Activated CD8-positive, alpha-beta T cell treated with anti-CD3 and anti-CD28 coated beads for 36 hours (primary cell): ENCODE results near the gene BMF. TPM values are rescaled to one million over a fixed set of nuclear protein-coding genes. Genes with fewer than 3 reads are reported as not detected.
A peak's percentile ranks its signal among the peaks of the same experiment; 100 is the strongest.

ENCODE experiments used
- ATAC-seq: fragments of 200-7000 bp; cut with Tn5 transposase; one replicate; pipeline ENCODE4 v1.10.0; 2021; ENCODE audit warnings: mild to moderate bottlenecking, moderate library complexity
- CTCF ChIA-PET: fragments of 350-600 bp; sonication (Branson Sonifier 250); formaldehyde crosslinking; loops from one replicate; lab custom pipeline; 2021; ENCODE audit warnings: antibody characterized with exemption; lab: Charles Lee
- POLR2A ChIA-PET: fragments of 350-600 bp; sonication (Branson Sonifier 250); formaldehyde crosslinking; loops from one replicate; lab custom pipeline; 2021; ENCODE audit warnings: antibody characterized with exemption; lab: Charles Lee
- DNase-seq: peaks from one replicate; pipeline ENCODE4 v3.0.0-alpha.2; 2020
- H3K27ac Mint-ChIP-seq: one replicate; pipeline ENCODE4 v1.8.0; 2021; ENCODE audit warnings: mild to moderate bottlenecking, mixed read lengths
- H3K27me3 Mint-ChIP-seq: one replicate; pipeline ENCODE4 v1.8.0; 2021; ENCODE audit warnings: mixed read lengths
- H3K36me3 Mint-ChIP-seq: one replicate; pipeline ENCODE4 v1.8.0; 2021; ENCODE audit warnings: low read depth, mixed read lengths
- H3K4me1 Mint-ChIP-seq: one replicate; pipeline ENCODE4 v1.8.0; 2021; ENCODE audit warnings: low read depth, mixed read lengths
- H3K4me3 Mint-ChIP-seq: one replicate; pipeline ENCODE4 v1.8.0; 2021; ENCODE audit warnings: mild to moderate bottlenecking, moderate library complexity, mixed read lengths
- H3K9me3 Mint-ChIP-seq: one replicate; pipeline ENCODE4 v1.8.0; 2021; ENCODE audit warnings: mixed read lengths
- CTCF ChIP-seq: fragments of 200-600 bp; IDR thresholded peaks from one replicate; pipeline ENCODE4 v1.8.0; 2022; ENCODE audit warnings: antibody characterized with exemption, mild to moderate bottlenecking
- intact Hi-C: fragments of 100-400 bp; cut with micrococcal nuclease; formaldehyde crosslinking; loops from one replicate; pipeline ENCODE4 v1.10.0; 2022
- total RNA-seq, 2 experiments: library from RNA; stranded (reverse); gene quantifications; one replicate each; pipeline ENCODE4 v1.2.3, GENCODE V29; 2021

The BMF gene
- total RNA-seq, 2 experiments from 2014 or later: 4.2 to 4.3 TPM

DNA sequence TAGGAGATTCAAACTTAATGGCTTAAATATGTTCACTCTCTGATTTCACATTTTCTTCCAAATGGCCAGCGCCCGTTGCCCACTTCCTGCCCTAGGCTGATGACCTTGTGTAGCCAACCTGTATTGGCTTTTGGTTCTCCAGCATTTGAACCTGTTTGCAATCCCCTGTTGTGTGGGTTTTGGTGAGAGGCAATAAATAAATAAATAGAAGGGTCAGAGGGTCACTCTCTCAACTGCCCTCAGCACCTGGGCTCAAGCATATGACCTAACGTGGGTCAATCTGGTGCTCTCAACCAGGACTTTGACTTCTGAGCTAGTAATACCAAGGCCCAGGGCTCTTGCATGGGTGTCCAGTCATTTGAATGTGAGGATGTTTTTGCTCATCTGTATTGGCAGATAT, 67.9 kb downstream of the BMF start:
- peaks cover 65% of the 10 kb centered on the region for H3K4me1 Mint-ChIP-seq

GRCh38 chr15:40040293-40040635, 68.4 kb downstream of the BMF start:
- DNase-seq (no peak), ATAC-seq (no peak)
- Mint-ChIP-seq H3K4me1 (peaks cover 63% of the 10 kb centered on the region), H3K27me3 (no peaks in the 10 kb centered on the region), H3K4me3 (peak overlapping the region; percentile 99), H3K9me3 (no peaks in the 10 kb centered on the region), H3K27ac (peak overlapping the region; percentile 75), H3K36me3 (peaks cover 32% of the 10 kb centered on the region)
- TF ChIP-seq CTCF: no peak
- ChIA-PET CTCF (interaction anchor here (0.8 to 8.2 kb wide), 13 partner anchors 9 to 355 kb away, joined by 3 to 68 read pairs (median 3); partner anchors contain the start of gene ANKRD63), POLR2A (interaction anchor here (0.8 to 2.8 kb wide), 9 partner anchors 8 to 273 kb away, joined by 3 to 9 read pairs (median 4); partner anchors contain the start of gene BUB1B)
- intact Hi-C loops: no loop called here

More for the DNA sequence above, 67.9 kb downstream of the BMF start:
- intact Hi-C loops: no loop called here
- H3K27me3 Mint-ChIP-seq: no peaks in the 10 kb centered on the region
- H3K36me3 Mint-ChIP-seq: peaks cover 30% of the 10 kb centered on the region
- H3K9me3 Mint-ChIP-seq: no peaks in the 10 kb centered on the region
- H3K4me3 Mint-ChIP-seq: peak overlapping the region; percentile 99
- DNase-seq: no peak
- H3K27ac Mint-ChIP-seq: no peak overlapping the region
- ChIA-PET CTCF (interaction anchor here (0.8 to 8.2 kb wide), 8 partner anchors 22 to 355 kb away, joined by 3 to 68 read pairs (median 4); no protein-coding TSS in a partner anchor), POLR2A (interaction anchor here (1.0 to 1.7 kb wide), 4 partner anchors 7 to 231 kb away, joined by 3 to 9 read pairs (median 4); no protein-coding TSS in a partner anchor)
- TF ChIP-seq CTCF: no peak
- no peak for ATAC-seq

- ATAC-seq (peak; percentile 95), DNase-seq (peak; percentile 97)
- TF ChIP-seq CTCF: no peak
- CTCF ChIA-PET: interaction anchor here (0.7 to 8.2 kb wide), 15 partner anchors 9 to 254 kb away, joined by 3 to 68 read pairs (median 4); partner anchors contain the start of genes ANKRD63 and GPR176
- peak within 1 kb of the TSS; percentile 99 for H3K4me3 Mint-ChIP-seq
- H3K27ac Mint-ChIP-seq: peak within 1 kb of the TSS; percentile 94
- intact Hi-C loops: loop anchor here (10.0 kb wide), 1 partner anchor 254 kb away; the partner anchor contains the start of gene FSIP1
- peaks cover 41% of the 10 kb centered on the region for H3K36me3 Mint-ChIP-seq
- no peaks in the 10 kb centered on the region for H3K9me3 Mint-ChIP-seq
- H3K27me3 Mint-ChIP-seq: no peaks in the 10 kb centered on the region
- H3K4me1 Mint-ChIP-seq: peaks cover 54% of the 10 kb centered on the region
- POLR2A ChIA-PET: interaction anchor here (0.8 to 2.8 kb wide), 10 partner anchors 9 to 275 kb away, joined by 3 to 9 read pairs (median 4); partner anchors contain the start of gene BUB1B
Measured at GRCh38 chr15:40038638-40039543, 69.8 kb downstream of the BMF start, which contains the start of gene SRP14. TSS of gene SRP14 (minus strand) at chr15:40039181. CDS start at chr15:40039116, 65 bp downstream.

GRCh38 chr15:40038275-40038637, 70.4 kb downstream of the BMF start:
- CTCF ChIA-PET: interaction anchor here (0.7 to 8.2 kb wide), 6 partner anchors 10 to 254 kb away, joined by 3 to 68 read pairs (median 8); no protein-coding TSS in a partner anchor
- no peak for TF ChIP-seq CTCF
- Mint-ChIP-seq H3K27me3 (no peaks in the 10 kb centered on the region), H3K27ac (peak overlapping the region; percentile 94), H3K4me3 (peak overlapping the region; percentile 99), H3K9me3 (no peaks in the 10 kb centered on the region), H3K36me3 (peaks cover 41% of the 10 kb centered on the region), H3K4me1 (peaks cover 52% of the 10 kb centered on the region)
- POLR2A ChIA-PET: interaction anchor here (0.8 to 2.8 kb wide), 4 partner anchors 9 to 236 kb away, joined by 3 to 9 read pairs (median 4); no protein-coding TSS in a partner anchor
- ATAC-seq: no peak
- DNase-seq: peak; percentile 35
- intact Hi-C loops: loop anchor here (10.0 kb wide), 1 partner anchor 253 kb away; the partner anchor contains the start of gene FSIP1

Other genes with a start within 250 kb of the BMF start
- gene GPR176, start 188.6 kb downstream of the BMF start, total RNA-seq: under 1 TPM; 0.13 to 0.16 TPM
- 10 to 100 TPM; 27.0 to 28.1 TPM for gene EIF2AK4, start 174.8 kb downstream of the BMF start, total RNA-seq
- 100 to 1,000 TPM; 147 to 152 TPM for gene SRP14, start 69.7 kb downstream of the BMF start, total RNA-seq
- gene BUB1B, start 52.2 kb upstream of the BMF start, total RNA-seq: 10 to 100 TPM; 79.6 to 82.5 TPM
- under 1 TPM; 0.67 to 0.83 TPM for gene PAK6, start 130.2 kb upstream of the BMF start, total RNA-seq
- not detected for gene ANKRD63, start 174.2 kb upstream of the BMF start, total RNA-seq
- gene PLCB2, start 199.1 kb upstream of the BMF start, total RNA-seq: 10 to 100 TPM; 44.6 to 58.8 TPM
- 10 to 100 TPM; 15.0 to 16.9 TPM for gene INAFM2, start 214.8 kb upstream of the BMF start, total RNA-seq
- 1 to 10 TPM; 1.4 to 2.3 TPM for gene CCDC9B, start 232.1 kb upstream of the BMF start, total RNA-seq
- gene PHGR1, start 242.2 kb upstream of the BMF start, total RNA-seq: not detected
- gene DISP2, start 249.3 kb upstream of the BMF start, total RNA-seq: under 1 TPM; 0.09 to 0.20 TPM